ENCODE measurements around the gene HNF4A.

The HNF4A gene

GRCh38 chr20:44426879-44427790, 71.6 kb downstream of the HNF4A start:
- no peak overlapping the region for H3K4me3 ChIP-seq (ENCODE audit: low read depth, low read length)
- TF ChIP-seq, protein P1, sequence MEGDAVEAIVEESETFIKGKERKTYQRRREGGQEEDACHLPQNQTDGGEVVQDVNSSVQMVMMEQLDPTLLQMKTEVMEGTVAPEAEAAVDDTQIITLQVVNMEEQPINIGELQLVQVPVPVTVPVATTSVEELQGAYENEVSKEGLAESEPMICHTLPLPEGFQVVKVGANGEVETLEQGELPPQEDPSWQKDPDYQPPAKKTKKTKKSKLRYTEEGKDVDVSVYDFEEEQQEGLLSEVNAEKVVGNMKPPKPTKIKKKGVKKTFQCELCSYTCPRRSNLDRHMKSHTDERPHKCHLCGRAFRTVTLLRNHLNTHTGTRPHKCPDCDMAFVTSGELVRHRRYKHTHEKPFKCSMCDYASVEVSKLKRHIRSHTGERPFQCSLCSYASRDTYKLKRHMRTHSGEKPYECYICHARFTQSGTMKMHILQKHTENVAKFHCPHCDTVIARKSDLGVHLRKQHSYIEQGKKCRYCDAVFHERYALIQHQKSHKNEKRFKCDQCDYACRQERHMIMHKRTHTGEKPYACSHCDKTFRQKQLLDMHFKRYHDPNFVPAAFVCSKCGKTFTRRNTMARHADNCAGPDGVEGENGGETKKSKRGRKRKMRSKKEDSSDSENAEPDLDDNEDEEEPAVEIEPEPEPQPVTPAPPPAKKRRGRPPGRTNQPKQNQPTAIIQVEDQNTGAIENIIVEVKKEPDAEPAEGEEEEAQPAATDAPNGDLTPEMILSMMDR (IDR thresholded peaks at IDR 0.05; ENCODE audit: low read depth, low read length, missing control alignments), result no peak
- DNase-seq (ENCODE audit: low read depth), result no peak

- TF ChIP-seq, protein P1 (IDR thresholded peaks at IDR 0.05; ENCODE audit: low read depth, low read length, missing control alignments), result no peak
- no peak for DNase-seq (ENCODE audit: low read depth)
- H3K4me3 ChIP-seq (ENCODE audit: low read depth, low read length), result no peak overlapping the region
Observed at GRCh38 chr20:44427804-44428173, 72.3 kb downstream of the HNF4A start.

DNA sequence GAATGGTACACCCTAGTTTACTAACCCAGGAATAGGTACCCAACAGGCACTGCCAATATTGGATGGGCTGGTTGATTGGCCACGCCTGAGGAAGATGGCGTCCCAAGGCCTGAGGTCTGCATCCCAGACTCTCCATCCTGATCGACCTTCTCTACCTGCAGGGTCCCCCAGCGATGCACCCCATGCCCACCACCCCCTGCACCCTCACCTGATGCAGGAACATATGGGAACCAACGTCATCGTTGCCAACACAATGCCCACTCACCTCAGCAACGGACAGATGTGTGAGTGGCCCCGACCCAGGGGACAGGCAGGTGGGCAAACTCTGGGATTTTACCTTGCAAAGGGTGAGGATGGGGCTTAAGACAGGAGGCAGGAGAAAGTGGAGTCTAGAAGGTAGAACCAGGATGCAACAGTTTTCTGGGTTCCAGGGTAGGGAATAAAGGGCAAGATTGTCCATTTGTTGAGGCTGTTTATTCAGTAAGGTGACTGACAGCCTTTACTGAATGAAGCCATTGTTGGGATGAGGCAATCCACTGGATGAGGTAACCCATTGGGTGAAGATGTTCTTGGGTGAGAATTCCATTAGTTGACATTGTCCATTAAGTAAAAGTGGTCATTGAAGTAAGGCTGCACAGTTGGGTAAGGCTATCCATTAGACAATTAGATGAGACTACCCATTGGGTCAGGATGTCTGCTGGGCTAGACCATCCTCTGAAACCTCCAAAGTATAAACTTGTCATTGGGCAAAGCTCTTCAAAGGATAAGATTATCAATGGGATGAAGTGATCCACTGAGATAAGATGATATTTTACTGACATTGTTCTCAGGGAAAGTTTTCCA, 72.9 kb downstream of the HNF4A start:
- no peak overlapping the region for H3K4me3 ChIP-seq (ENCODE audit: low read depth, low read length)
- no peak for DNase-seq (ENCODE audit: low read depth)
- TF ChIP-seq, protein P1 (IDR thresholded peaks at IDR 0.05; ENCODE audit: low read depth, low read length, missing control alignments), result no peak

DNA sequence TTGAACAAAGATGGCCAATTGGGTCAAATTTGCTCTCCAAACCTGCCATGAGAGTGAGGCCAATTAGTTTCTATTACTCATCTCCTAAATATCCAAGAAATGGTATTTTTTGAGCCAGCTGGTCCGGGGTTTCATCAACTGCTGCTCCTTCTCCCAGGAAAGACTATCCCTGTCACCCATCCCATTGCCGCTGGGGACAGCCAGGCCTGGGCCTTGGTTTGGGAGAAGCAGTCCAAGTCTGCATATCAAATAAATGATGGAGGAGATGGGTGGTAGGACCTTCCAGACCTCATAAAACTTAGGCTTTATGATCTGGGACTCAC, 73.5 kb downstream of the HNF4A start:
- no peak overlapping the region for H3K4me3 ChIP-seq (ENCODE audit: low read depth, low read length)
- TF ChIP-seq, protein P1 (IDR thresholded peaks at IDR 0.05; ENCODE audit: low read depth, low read length, missing control alignments), result no peak

GRCh38 chr20:44429419-44430269, 74.1 kb downstream of the HNF4A start:
- no peak overlapping the region for H3K4me3 ChIP-seq (ENCODE audit: low read depth, low read length)
- TF ChIP-seq, protein P1 (IDR thresholded peaks at IDR 0.05; ENCODE audit: low read depth, low read length, missing control alignments), result no peak
- no peak for DNase-seq (ENCODE audit: low read depth)

More for the DNA sequence above, 73.5 kb downstream of the HNF4A start:
- DNase-seq (ENCODE audit: low read depth), result no peak

DNA sequence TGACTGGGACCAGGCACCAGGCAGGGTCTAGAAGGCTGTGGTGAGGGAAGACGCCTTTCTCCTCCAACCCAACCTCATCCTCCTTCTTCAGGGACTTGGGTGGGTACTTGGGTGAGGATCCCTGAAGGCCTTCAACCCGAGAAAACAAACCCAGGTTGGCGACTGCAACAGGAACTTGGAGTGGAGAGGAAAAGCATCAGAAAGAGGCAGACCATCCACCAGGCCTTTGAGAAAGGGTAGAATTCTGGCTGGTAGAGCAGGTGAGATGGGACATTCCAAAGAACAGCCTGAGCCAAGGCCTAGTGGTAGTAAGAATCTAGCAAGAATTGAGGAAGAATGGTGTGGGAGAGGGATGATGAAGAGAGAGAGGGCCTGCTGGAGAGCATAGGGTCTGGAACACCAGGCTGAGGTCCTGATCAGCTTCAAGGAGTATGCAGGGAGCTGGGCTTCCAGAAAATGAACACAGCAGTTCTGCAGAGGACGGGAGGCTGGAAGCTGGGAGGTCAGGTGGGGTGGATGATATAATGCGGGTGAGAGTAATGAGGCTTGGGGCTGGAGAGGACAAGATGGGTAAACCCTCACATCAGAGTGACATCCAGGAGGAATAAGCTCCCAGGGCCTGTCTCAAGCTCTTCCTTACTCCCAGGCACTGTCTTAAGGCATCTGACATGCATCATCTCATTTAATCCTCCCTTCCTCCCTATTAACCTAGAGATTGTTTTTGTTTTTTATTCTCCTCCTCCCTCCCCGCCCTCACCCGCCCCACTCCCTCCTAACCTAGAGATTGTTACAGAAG, 75.0 kb downstream of the HNF4A start:
- no peak overlapping the region for H3K4me3 ChIP-seq (ENCODE audit: low read depth, low read length)
- TF ChIP-seq, protein P1 (IDR thresholded peaks at IDR 0.05; ENCODE audit: low read depth, low read length, missing control alignments), result no peak
- DNase-seq (ENCODE audit: low read depth), result no peak
